Fibroblast of peridontal ligament (primary cell): ENCODE data around the gene CARMIL3.

Source experiments
- DNase-seq: peaks from one replicate; pipeline ENCODE4 v3.0.0-alpha.2; 2010; ENCODE audit errors: extremely low read depth

CARMIL3 gene

GRCh38 chr14:24115422-24116127 lies 63.8 kb downstream of the CARMIL3 start:
- DNase-seq, result no peak

- no peak for DNase-seq
Observed at GRCh38 chr14:24116128-24116814, 64.5 kb downstream of the CARMIL3 start.

- no peak for DNase-seq
Observed at GRCh38 chr14:24117179-24117578, 65.4 kb downstream of the CARMIL3 start.
